Osteocyte (in vitro differentiated cells): Measurements from ENCODE around the gene ABHD16B. TPM values are rescaled to one million over a fixed set of nuclear protein-coding genes. Genes with fewer than 3 reads are reported as not detected.

Source experiments
- DNase-seq: peaks from one replicate; pipeline ENCODE4 v3.0.0; 2021; ENCODE audit warnings: mixed read lengths; ENCODE audit not compliant: unreplicated experiment; ENCODE audit errors: extremely low spot score
- H3K27ac Mint-ChIP-seq: one replicate; pipeline ENCODE4 v1.8.0; 2021; ENCODE audit warnings: mild to moderate bottlenecking, mixed read lengths; ENCODE audit not compliant: unreplicated experiment
- H3K27me3 Mint-ChIP-seq: one replicate; pipeline ENCODE4 v1.8.0; 2021; ENCODE audit warnings: mixed read lengths; ENCODE audit not compliant: unreplicated experiment
- H3K36me3 Mint-ChIP-seq: one replicate; pipeline ENCODE4 v1.8.0; 2021; ENCODE audit warnings: mixed read lengths; ENCODE audit not compliant: unreplicated experiment
- H3K4me1 Mint-ChIP-seq: one replicate; pipeline ENCODE4 v1.8.0; 2021; ENCODE audit warnings: mixed read lengths; ENCODE audit not compliant: unreplicated experiment
- H3K4me3 Mint-ChIP-seq: one replicate; pipeline ENCODE4 v1.8.0; 2021; ENCODE audit warnings: mild to moderate bottlenecking, moderate library complexity, mixed read lengths; ENCODE audit not compliant: unreplicated experiment
- H3K9me3 Mint-ChIP-seq: one replicate; pipeline ENCODE4 v1.8.0; 2021; ENCODE audit warnings: mixed read lengths; ENCODE audit not compliant: unreplicated experiment
- total RNA-seq: library from RNA; stranded (reverse); gene quantifications from 2 replicates; pipeline ENCODE4 v1.2.1, GENCODE V29; 2021
- TF ChIP-seq, protein P1 (sequence below): fragments of 200-600 bp; sonication (generic); IDR thresholded peaks from 2 replicates; pipeline ENCODE4 v1.5.0; 2021; ENCODE audit warnings: antibody characterized with exemption, mild to moderate bottlenecking, moderate library complexity

Gene ABHD16B
- total RNA-seq, 1 donor from 2014 or later, result not detected

- peak overlapping the region; percentile 75 for H3K27ac Mint-ChIP-seq
- DNase-seq, result peak; percentile 97
- no peaks in the 10 kb centered on the region for H3K9me3 Mint-ChIP-seq
- TF ChIP-seq, protein P1, sequence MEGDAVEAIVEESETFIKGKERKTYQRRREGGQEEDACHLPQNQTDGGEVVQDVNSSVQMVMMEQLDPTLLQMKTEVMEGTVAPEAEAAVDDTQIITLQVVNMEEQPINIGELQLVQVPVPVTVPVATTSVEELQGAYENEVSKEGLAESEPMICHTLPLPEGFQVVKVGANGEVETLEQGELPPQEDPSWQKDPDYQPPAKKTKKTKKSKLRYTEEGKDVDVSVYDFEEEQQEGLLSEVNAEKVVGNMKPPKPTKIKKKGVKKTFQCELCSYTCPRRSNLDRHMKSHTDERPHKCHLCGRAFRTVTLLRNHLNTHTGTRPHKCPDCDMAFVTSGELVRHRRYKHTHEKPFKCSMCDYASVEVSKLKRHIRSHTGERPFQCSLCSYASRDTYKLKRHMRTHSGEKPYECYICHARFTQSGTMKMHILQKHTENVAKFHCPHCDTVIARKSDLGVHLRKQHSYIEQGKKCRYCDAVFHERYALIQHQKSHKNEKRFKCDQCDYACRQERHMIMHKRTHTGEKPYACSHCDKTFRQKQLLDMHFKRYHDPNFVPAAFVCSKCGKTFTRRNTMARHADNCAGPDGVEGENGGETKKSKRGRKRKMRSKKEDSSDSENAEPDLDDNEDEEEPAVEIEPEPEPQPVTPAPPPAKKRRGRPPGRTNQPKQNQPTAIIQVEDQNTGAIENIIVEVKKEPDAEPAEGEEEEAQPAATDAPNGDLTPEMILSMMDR, result no peak
- H3K4me1 Mint-ChIP-seq, result peaks cover 25% of the 10 kb centered on the region
- no peaks in the 10 kb centered on the region for H3K27me3 Mint-ChIP-seq
- no peaks in the 10 kb centered on the region for H3K36me3 Mint-ChIP-seq
- no peak overlapping the region for H3K4me3 Mint-ChIP-seq
Measured at GRCh38 chr20:63835021-63835858, 26.1 kb upstream of the ABHD16B start.

GRCh38 chr20:63836458-63837344, 24.6 kb upstream of the ABHD16B start:
- H3K4me1 Mint-ChIP-seq, result peaks cover 25% of the 10 kb centered on the region
- H3K36me3 Mint-ChIP-seq, result no peaks in the 10 kb centered on the region
- TF ChIP-seq, protein P1, result no peak
- no peak overlapping the region for H3K27ac Mint-ChIP-seq
- H3K27me3 Mint-ChIP-seq, result no peaks in the 10 kb centered on the region
- H3K9me3 Mint-ChIP-seq, result no peaks in the 10 kb centered on the region
- DNase-seq, result no peak
- no peak overlapping the region for H3K4me3 Mint-ChIP-seq

GRCh38 chr20:63837479-63837878, 23.8 kb upstream of the ABHD16B start:
- H3K4me1 Mint-ChIP-seq, result peaks cover 25% of the 10 kb centered on the region
- TF ChIP-seq, protein P1, result no peak
- H3K9me3 Mint-ChIP-seq, result no peaks in the 10 kb centered on the region
- H3K27me3 Mint-ChIP-seq, result no peaks in the 10 kb centered on the region
- DNase-seq, result no peak
- no peaks in the 10 kb centered on the region for H3K36me3 Mint-ChIP-seq
- no peak overlapping the region for H3K27ac Mint-ChIP-seq
- no peak overlapping the region for H3K4me3 Mint-ChIP-seq

GRCh38 chr20:63839620-63840019, 21.7 kb upstream of the ABHD16B start:
- no peak for DNase-seq
- no peaks in the 10 kb centered on the region for H3K9me3 Mint-ChIP-seq
- TF ChIP-seq, protein P1, result no peak
- H3K4me3 Mint-ChIP-seq, result no peak overlapping the region
- no peaks in the 10 kb centered on the region for H3K27me3 Mint-ChIP-seq
- peaks cover 11% of the 10 kb centered on the region for H3K4me1 Mint-ChIP-seq
- H3K27ac Mint-ChIP-seq, result no peak overlapping the region
- H3K36me3 Mint-ChIP-seq, result no peaks in the 10 kb centered on the region

GRCh38 chr20:63840405-63840828, 20.9 kb upstream of the ABHD16B start:
- DNase-seq, result no peak
- TF ChIP-seq, protein P1, result no peak
- Mint-ChIP-seq H3K4me3 (no peak overlapping the region), H3K27me3 (no peaks in the 10 kb centered on the region), H3K9me3 (no peaks in the 10 kb centered on the region), H3K36me3 (no peaks in the 10 kb centered on the region), H3K4me1 (peaks cover 6% of the 10 kb centered on the region), H3K27ac (no peak overlapping the region)
